Panc1 (cell line): ENCODE results near the gene PTPRK. TPM values are rescaled to one million over a fixed set of nuclear protein-coding genes. Genes with fewer than 3 reads are reported as not detected.

Source experiments
- ATAC-seq: fragments of 200-7000 bp; cut with Tn5 transposase; 2 replicates; pipeline ENCODE4 v1.9.1; 2020; ENCODE audit warnings: mild to moderate bottlenecking, moderate library complexity
- BruUV-seq: library from RNA; stranded (reverse); fragments of 400-500 nt; replicated peaks from 2 replicates; lab custom pipeline; 2021; lab: Mats Ljungman, UMichigan
- CTCF ChIA-PET: fragments of 300-600 bp; sonication (Branson Sonifier 250); formaldehyde crosslinking; loops from one replicate; lab custom pipeline; 2022; ENCODE audit warnings: antibody characterized with exemption; lab: Charles Lee
- POLR2A ChIA-PET: fragments of 300-600 bp; sonication (Branson Sonifier 250); formaldehyde crosslinking; loops from one replicate; lab custom pipeline; 2022; ENCODE audit warnings: antibody characterized with exemption; lab: Charles Lee
- DNase-seq: peaks from one replicate; pipeline ENCODE4 v3.0.0-alpha.2; 2010; ENCODE audit warnings: low read depth, low spot score
- H3K27ac ChIP-seq: 2 replicates; pipeline ENCODE4 v1.5.1; 2011; ENCODE audit warnings: mild to moderate bottlenecking, low read length, inconsistent platforms
- H3K27me3 ChIP-seq: fragments of 200-500 bp; sonication (Bioruptor generic); 2 replicates; pipeline ENCODE4 v1.6.0; 2014; ENCODE audit warnings: low read length, inconsistent platforms; ENCODE audit not compliant: control insufficient read depth, insufficient read depth
- H3K36me3 ChIP-seq: fragments of 200-500 bp; sonication (Bioruptor generic); 2 replicates; pipeline ENCODE4 v1.5.1; 2014; ENCODE audit warnings: inconsistent platforms, mild to moderate bottlenecking, low read length, moderate library complexity; ENCODE audit not compliant: control insufficient read depth, insufficient read depth
- H3K4me1 ChIP-seq: 2 replicates; pipeline ENCODE4 v1.5.1; 2011; ENCODE audit warnings: inconsistent platforms, mild to moderate bottlenecking, low read length, moderate library complexity; ENCODE audit not compliant: control insufficient read depth, insufficient read depth
- H3K4me3 ChIP-seq, 2 experiments: 2 replicates each; pipeline ENCODE4 v1.5.1; 2011 to 2012; ENCODE audit warnings: low read depth in 2 of 2, low read length in 2 of 2, mild to moderate bottlenecking in 2 of 2, inconsistent platforms in 1 of 2, moderate library complexity in 1 of 2
- H3K9me3 ChIP-seq: fragments of 200-500 bp; sonication (Bioruptor generic); 2 replicates; pipeline ENCODE4 v1.5.1; 2014; ENCODE audit warnings: low read depth, mild to moderate bottlenecking, inconsistent platforms, low read length, moderate library complexity; ENCODE audit not compliant: control insufficient read depth, insufficient read depth
- CTCF ChIP-seq: fragments of 450-650 bp; IDR thresholded peaks from 2 replicates; pipeline ENCODE4 v1.5.1; 2017; ENCODE audit warnings: mild to moderate bottlenecking
- POLR2AphosphoS5 ChIP-seq: IDR thresholded peaks from 2 replicates; pipeline ENCODE4 v1.6.1; 2012; ENCODE audit warnings: mild to moderate bottlenecking, low read depth, low read length, moderate library complexity
- REST ChIP-seq, 2 experiments: IDR thresholded peaks; 2 replicates each; pipeline ENCODE4 v1.6.1; 2011 to 2012; ENCODE audit warnings: low read depth in 2 of 2, control low read depth in 1 of 2, low read length in 1 of 2, mild to moderate bottlenecking in 1 of 2, moderate library complexity in 1 of 2; ENCODE audit not compliant: insufficient read depth in 1 of 2
- SIN3A ChIP-seq: IDR thresholded peaks from 2 replicates; pipeline ENCODE4 v1.6.1; 2012; ENCODE audit warnings: low read depth, mild to moderate bottlenecking, low read length, moderate library complexity, borderline replicate concordance; ENCODE audit not compliant: insufficient read depth
- TCF7L2 ChIP-seq: IDR thresholded peaks from 2 replicates; pipeline ENCODE4 v1.6.1; 2011; ENCODE audit warnings: mild to moderate bottlenecking, low read depth, low read length, inconsistent platforms
- in situ Hi-C: cut with HindIII; loops from 2 replicates; pipeline ENCODE4 v1.10.0; 2016; ENCODE audit warnings: low sequenced_read_pairs, low pct_unique_long_range_greater_than_20kb
- intact Hi-C: fragments of 100-400 bp; cut with micrococcal nuclease; formaldehyde crosslinking; loops from one replicate; pipeline ENCODE4 v1.10.0; 2022; ENCODE audit not compliant: unreplicated experiment
- total RNA-seq: library from RNA; stranded (reverse); gene quantifications from one replicate; pipeline ENCODE4 v1.2.1, GENCODE V29; 2021; ENCODE audit not compliant: unreplicated experiment

PTPRK gene
- total RNA-seq, 1 experiment from 2014 or later, result 61.8 TPM

GRCh38 chr6:127967708-127968107 lies 552.7 kb downstream of the PTPRK start:
- Histone ChIP-seq H3K4me1 (peaks cover 14% of the 10 kb centered on the region), H3K4me3 (no peak overlapping the region), H3K27me3 (no peaks in the 10 kb centered on the region), H3K9me3 (no peaks in the 10 kb centered on the region; the same call in 1 of the 2 replicates), H3K36me3 (peaks cover 4% of the 10 kb centered on the region; the same call in 1 of the 2 replicates), H3K27ac (no peak overlapping the region)
- ChIA-PET CTCF (no interaction called here), POLR2A (no interaction called here)
- ATAC-seq (no peak), DNase-seq (no peak)
- intact Hi-C loops (no loop called here), in situ Hi-C loops (no loop called here)
- TF ChIP-seq TCF7L2 (no peak), CTCF (no peak), SIN3A (no peak), POLR2AphosphoS5 (no peak), REST (IDR thresholded peaks at IDR 0.05; ENCODE audit: insufficient read depth in 1 of 2, low read depth in 2 of 2, low read length in 1 of 2) (no peak)
- no TSS peak for BruUV-seq

DNA sequence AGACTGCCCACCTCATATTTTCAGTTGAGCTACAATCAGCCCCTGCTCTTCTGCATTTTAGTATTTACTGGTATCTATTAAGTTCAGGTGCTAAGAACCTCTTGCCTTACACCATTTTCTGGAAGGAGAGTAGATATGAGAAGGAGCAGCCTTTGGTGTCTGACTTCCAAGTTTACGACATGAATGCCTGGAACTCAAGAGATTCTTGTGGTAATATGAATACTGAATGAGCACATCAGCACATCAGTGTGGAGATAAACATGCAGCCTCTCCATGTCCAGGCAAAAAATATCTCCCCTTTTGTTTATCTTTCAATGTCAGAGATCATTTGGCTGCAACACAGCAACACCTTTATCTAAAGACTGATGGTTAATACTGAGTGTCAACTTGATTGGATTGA lies 553.8 kb downstream of the PTPRK start:
- intact Hi-C loops, result no loop called here
- ATAC-seq, result no peak
- Histone ChIP-seq H3K27ac (no peak overlapping the region), H3K36me3 (peaks cover 4% of the 10 kb centered on the region; the same call in 1 of the 2 replicates), H3K9me3 (no peaks in the 10 kb centered on the region; the same call in 1 of the 2 replicates), H3K4me1 (peaks cover 5% of the 10 kb centered on the region; the same call in 1 of the 2 replicates), H3K27me3 (no peaks in the 10 kb centered on the region), H3K4me3 (no peak overlapping the region)
- no TSS peak for BruUV-seq
- in situ Hi-C loops, result no loop called here
- CTCF ChIA-PET, result no interaction called here
- TF ChIP-seq POLR2AphosphoS5 (no peak), TCF7L2 (no peak), SIN3A (no peak), CTCF (no peak), REST (IDR thresholded peaks at IDR 0.05; ENCODE audit: insufficient read depth in 1 of 2, low read depth in 2 of 2, low read length in 1 of 2) (no peak)
- no peak for DNase-seq
- POLR2A ChIA-PET, result no interaction called here
